ENCODE data around the gene ZNF879. TPM values are rescaled to one million over a fixed set of nuclear protein-coding genes. Genes with fewer than 3 reads are reported as not detected.

The ZNF879 gene
- total and polyA plus RNA-seq, 7 donors: 1.9 to 6.6 (median 3.0) TPM

- no peak for TF ChIP-seq CTCF (IDR thresholded peaks at IDR 0.05)
- intact Hi-C loops (cut with DNase I): no loop called here
Measured at GRCh38 chr5:178984145-178985072, 39.2 kb upstream of the ZNF879 start.

GRCh38 chr5:178986326-178986960 lies 37.2 kb upstream of the ZNF879 start:
- H3K36me3 ChIP-seq (ENCODE audit: insufficient read depth in 1 of 2, low read depth in 1 of 2): no peaks in the 10 kb centered on the region
- DNase-seq (no peak), ATAC-seq (no peak)
- WGBS, 3 donors: 97 to 98% (median 98%) methylated on average over 35 to 43 of the region's 43 CpGs
- H3K9me3 ChIP-seq: no peaks in the 10 kb centered on the region
- H3K4me3 ChIP-seq: no peak overlapping the region
- intact Hi-C loops (cut with DNase I): no loop called here
- H3K27me3 ChIP-seq (ENCODE audit: insufficient read depth in 3 of 3, low read length in 2 of 3): peaks cover 0 to 2% (median 0%) of the 10 kb centered on the region in 3 donors
- no peaks in the 10 kb centered on the region for H3K4me1 ChIP-seq
- no peak for TF ChIP-seq CTCF (IDR thresholded peaks at IDR 0.05)
- no peak overlapping the region for H3K27ac ChIP-seq

More at GRCh38 chr5:178984145-178985072, 39.2 kb upstream of the ZNF879 start:
- WGBS, 3 donors: 95 to 97% (median 96%) methylated on average over 37 of the region's 37 CpGs
- Histone ChIP-seq H3K27me3 (ENCODE audit: insufficient read depth in 3 of 3, low read length in 2 of 3) (no peaks in the 10 kb centered on the region), H3K9me3 (peaks cover 5% of the 10 kb centered on the region), H3K36me3 (ENCODE audit: insufficient read depth in 1 of 2, low read depth in 1 of 2) (no peaks in the 10 kb centered on the region), H3K27ac (no peak overlapping the region), H3K4me1 (no peaks in the 10 kb centered on the region), H3K4me3 (no peak overlapping the region)
- ATAC-seq: no peak
- DNase-seq: no peak

- Histone ChIP-seq H3K4me3 (no peak overlapping the region), H3K4me1 (no peaks in the 10 kb centered on the region), H3K36me3 (ENCODE audit: insufficient read depth in 1 of 2, low read depth in 1 of 2) (no peaks in the 10 kb centered on the region), H3K27ac (no peak overlapping the region), H3K9me3 (no peaks in the 10 kb centered on the region), H3K27me3 (ENCODE audit: insufficient read depth in 3 of 3, low read length in 2 of 3) (peaks cover 0 to 14% (median 2%) of the 10 kb centered on the region in 3 donors)
- intact Hi-C loops (cut with DNase I): no loop called here
- ATAC-seq: no peak
- DNase-seq: no peak
- no peak for TF ChIP-seq CTCF (IDR thresholded peaks at IDR 0.05)
- WGBS, 3 donors: 92 to 96% (median 94%) methylated on average over 27 of the region's 27 CpGs
Measured at GRCh38 chr5:178988436-178989220, 35.0 kb upstream of the ZNF879 start.

GRCh38 chr5:178989311-178989710 lies 34.3 kb upstream of the ZNF879 start:
- Histone ChIP-seq H3K27ac (no peak overlapping the region), H3K4me1 (no peaks in the 10 kb centered on the region), H3K9me3 (no peaks in the 10 kb centered on the region), H3K4me3 (no peak overlapping the region), H3K27me3 (ENCODE audit: insufficient read depth in 3 of 3, low read length in 2 of 3) (peaks cover 0 to 21% (median 7%) of the 10 kb centered on the region in 3 donors), H3K36me3 (ENCODE audit: insufficient read depth in 1 of 2, low read depth in 1 of 2) (no peaks in the 10 kb centered on the region)
- ATAC-seq (no peak), DNase-seq (no peak)
- intact Hi-C loops (cut with DNase I): no loop called here
- WGBS, 3 donors: 91 to 94% (median 91%) methylated on average over 7 of the region's 7 CpGs
- TF ChIP-seq CTCF (IDR thresholded peaks at IDR 0.05): no peak
